Mucosa of gallbladder (tissue), 1 donor: ENCODE results near the gene S1PR3. TPM values are rescaled to one million over a fixed set of nuclear protein-coding genes. Genes with fewer than 3 reads are reported as not detected.

Experiments
- DNase-seq: peaks from one replicate; pipeline ENCODE4 v3.0.0-alpha.2; 2020; ENCODE audit warnings: low spot score
- total RNA-seq: library from RNA; stranded (reverse); gene quantifications from one replicate; pipeline ENCODE4 v1.2.1, GENCODE V29; 2021
- donor health status: DM: no; HTN: no; CAD: no.

S1PR3 gene
- total RNA-seq, 1 donor from 2014 or later, result 36.4 TPM

DNA sequence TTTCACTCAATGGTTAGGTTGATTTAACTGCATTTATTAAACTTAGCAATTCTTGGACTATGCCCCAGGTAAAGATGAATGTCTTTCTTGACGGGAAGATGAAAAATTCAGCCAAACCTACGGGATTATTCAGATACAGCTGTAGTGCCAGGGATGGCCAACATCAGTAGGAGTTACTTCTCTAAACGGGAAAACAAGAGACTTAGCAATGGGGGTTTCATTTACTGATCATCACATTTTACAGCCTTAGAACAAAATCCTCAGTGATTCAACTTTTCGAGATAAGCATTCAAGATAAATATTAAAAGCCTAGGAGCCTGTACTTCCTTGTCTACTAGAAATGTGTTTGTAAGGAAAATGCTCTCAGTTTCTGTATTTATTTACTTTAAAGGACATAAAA, 46.1 kb downstream of the S1PR3 start:
- DNase-seq, result no peak

DNA sequence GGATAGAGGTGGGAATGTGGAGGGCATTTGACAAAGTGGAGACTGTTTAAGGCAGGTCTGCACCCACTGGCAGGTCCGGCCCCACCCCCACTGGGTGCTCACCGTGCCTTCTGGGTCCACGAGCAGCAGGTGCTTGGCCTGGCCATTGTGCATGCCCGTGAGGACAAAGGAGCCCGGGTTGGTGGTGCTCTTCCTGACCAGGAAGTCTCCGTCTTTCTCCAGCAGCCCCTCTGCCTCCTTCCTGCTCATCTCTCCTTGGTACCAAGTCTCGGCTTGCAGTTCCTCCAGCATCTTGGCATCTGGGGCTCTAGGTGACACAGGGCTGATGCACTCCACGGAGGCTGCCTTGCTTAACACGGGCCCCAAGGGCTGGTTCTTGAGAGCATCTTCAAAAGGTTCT, 46.6 kb downstream of the S1PR3 start:
- DNase-seq, result no peak

GRCh38 chr9:89038382-89039103, 47.3 kb downstream of the S1PR3 start:
- DNase-seq, result no peak

DNA sequence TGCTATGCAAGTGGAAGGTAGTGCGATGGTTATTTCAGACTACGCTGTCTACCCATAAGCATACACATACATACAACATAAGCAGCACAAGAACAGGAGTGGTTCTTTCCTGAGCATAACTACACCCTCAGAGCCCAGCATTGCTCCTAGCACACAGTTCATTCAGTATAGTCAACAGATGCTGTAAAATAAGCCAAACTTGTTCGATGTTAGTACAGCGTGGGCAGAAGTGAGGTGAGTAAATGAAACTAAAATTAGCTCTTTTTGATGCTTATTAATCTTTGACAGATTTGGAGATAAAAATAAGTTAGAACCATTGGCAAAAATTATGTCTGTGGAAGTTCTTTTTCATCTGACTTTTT, 47.8 kb downstream of the S1PR3 start:
- DNase-seq, result no peak

DNA sequence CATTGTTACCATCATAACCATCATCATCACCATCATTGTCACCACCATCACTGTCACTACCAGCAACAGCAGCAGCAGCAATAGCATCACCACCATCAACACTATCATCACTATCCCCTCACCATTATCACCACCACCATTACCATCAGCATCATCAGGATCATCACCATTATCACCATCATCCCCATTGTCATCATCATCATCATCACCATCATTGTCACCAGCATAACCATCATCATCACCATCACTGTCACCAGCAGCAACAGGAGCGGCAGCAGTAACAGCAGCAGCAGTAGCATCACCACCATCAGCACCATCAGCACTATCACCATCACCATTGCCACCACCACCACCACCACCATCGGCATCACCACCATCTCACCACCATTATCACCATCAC, 48.4 kb downstream of the S1PR3 start:
- DNase-seq, result no peak

- DNase-seq, result no peak
Measured at GRCh38 chr9:89042984-89043383, 51.7 kb downstream of the S1PR3 start.

DNA sequence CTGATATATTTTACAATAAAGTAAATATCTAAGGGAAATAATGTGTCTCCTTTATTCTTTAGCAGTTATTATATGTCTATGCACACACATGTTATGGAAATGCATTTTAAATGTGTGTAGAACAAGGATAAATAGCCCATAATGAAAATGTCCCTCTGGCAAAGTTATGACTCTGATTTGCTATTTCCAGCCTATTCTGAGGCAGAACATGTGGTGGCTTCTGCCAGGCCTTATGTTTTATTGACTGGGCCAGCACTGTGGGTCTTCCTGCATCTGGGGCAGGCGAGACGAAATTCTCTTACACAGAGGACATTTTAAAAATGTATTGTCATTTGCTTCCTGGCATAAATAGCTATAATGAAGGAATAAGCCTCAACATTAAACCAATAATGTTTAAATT, 52.8 kb downstream of the S1PR3 start:
- no peak for DNase-seq

DNA sequence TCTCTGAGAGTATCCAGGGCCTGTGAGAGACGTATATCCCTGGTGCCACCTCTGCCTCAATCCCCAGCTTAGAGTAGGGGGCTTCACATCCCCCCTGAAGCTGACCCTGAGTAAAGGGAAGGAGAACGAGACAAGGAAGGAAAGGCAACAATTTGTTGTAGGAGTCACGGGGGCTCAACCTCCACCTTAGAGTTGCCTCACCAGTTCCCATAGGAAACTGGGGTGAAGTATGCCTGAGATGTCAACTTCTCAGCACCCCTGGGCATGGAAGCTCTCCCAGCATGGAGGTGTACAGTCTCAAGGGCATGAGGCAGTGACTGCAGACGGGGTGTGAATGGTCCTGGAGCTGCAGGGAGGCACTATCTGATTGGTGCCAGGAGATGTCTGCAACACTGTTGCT, 53.6 kb downstream of the S1PR3 start:
- DNase-seq, result no peak

DNA sequence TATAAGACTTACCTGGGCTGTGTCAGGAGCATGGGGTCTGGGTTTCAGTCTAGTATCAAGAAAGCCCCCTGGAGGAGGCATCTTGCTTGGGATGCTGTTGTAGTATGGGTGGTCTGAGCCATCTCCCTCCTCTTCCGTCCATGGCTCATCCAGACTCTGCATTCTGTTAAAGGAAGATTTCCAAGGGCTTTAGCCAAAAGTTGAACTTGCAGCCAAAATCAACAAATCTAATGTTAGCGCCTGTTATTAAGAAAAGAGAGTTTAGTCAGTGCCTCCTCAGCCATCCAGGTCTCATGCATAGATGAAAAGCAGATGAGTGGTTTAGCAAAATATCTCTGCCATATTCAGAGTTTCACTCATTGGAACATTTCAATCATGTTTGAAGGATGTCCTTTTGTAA, 55.6 kb downstream of the S1PR3 start:
- no peak for DNase-seq

DNA sequence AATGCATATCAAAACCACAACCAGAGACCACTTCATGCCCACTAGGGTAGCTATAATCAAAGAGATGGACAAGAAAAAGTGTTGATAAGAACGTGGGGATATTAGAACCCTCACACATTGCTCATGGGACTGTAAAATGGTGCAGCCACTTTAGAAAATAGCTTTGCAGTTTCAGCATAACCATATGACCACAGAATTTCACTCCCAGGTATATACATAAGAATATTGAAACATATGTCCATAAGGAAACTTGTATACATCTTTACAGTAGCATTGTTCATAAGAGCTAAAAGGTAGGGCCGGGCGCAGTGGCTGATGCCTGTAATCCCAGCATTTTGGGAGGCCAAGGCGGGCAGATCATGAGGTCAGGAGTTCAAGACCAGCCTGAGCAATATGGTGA, 56.4 kb downstream of the S1PR3 start:
- no peak for DNase-seq

GRCh38 chr9:89048616-89049015, 57.3 kb downstream of the S1PR3 start:
- no peak for DNase-seq

DNA sequence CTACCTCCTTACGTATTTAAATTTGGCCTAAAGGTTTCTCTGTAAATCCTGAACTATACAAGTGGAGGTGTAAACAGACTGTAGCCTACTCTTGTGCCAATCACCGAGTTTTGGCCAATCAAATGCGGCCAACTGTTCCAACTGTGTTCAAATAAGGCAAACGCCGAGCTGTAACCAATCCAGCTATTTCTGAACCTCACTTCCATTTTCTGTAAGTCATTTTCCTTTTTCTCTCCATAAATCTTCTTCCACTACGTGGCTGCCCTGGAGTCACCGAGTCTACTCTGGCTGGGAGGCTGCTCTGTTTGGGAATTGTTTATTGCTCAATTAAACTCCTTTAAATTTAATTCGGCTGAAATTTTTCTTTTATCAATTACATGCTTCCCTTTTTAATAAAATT, 58.4 kb downstream of the S1PR3 start:
- DNase-seq, result no peak

GRCh38 chr9:89051421-89052025, 60.3 kb downstream of the S1PR3 start:
- DNase-seq, result no peak

GRCh38 chr9:89052470-89053097, 61.3 kb downstream of the S1PR3 start:
- no peak for DNase-seq

DNA sequence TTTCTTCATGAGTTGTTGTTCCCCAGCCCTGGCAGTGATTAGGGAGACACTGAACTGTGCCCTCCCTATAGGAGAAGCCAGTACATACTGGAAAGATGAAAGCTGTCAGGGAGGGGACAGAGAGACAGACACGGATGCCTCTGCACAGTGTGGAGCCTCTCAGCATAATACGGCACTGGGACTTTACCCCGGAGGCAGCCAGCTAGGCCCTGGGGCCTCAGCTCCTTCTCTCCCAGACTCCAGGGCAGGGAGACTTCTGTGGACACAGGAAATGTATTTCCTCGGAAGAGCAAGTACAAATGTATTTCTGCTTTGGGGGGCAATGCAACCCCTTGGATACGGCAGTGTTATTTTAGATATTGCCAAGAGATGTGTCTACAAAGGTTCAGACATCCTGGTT, 62.0 kb downstream of the S1PR3 start:
- DNase-seq, result no peak

Other genes with a start within 250 kb of the S1PR3 start
- gene SHC3, start 187.3 kb downstream of the S1PR3 start, total RNA-seq, result 1.7 TPM